OCI-LY1 (cell line): ENCODE measurements around the gene UROD.

Source experiments
- CTCF ChIP-seq: fragments of 200-600 bp; sonication (generic), shearing (Covaris generic); IDR thresholded peaks from 2 replicates; pipeline ENCODE4 v1.5.1; 2017; ENCODE audit warnings: mild to moderate bottlenecking, antibody characterized with exemption, low read length, moderate library complexity, mixed read lengths
- EZH2 ChIP-seq: fragments of 200-600 bp; sonication (generic), shearing (Covaris generic); IDR thresholded peaks from 2 replicates; pipeline ENCODE4 v1.8.0; 2017; ENCODE audit warnings: borderline replicate concordance, mixed run types, mild to moderate bottlenecking, antibody characterized with exemption, low read length, moderate library complexity, mixed read lengths

DNA sequence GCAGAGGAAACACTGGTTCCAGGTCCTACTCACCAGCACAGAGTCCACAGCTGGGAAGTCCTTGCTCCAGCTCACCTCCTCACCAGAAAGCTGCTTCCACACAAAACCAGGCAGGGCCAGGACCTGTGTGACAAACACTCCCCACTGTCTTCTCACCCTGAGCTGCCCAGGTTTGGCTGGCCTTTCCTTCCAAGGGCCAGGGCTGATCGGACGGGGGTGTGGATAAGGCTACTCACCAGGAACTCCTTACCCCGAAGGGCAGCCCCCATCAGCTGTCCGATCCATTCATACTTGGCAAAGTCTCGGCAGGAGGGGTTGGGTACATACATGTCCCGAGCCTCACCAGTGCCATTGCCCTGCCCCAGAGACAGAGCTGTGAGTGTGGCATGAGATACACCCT, 6.3 kb upstream of the UROD start:
- TF ChIP-seq EZH2: no peak
- no peak for TF ChIP-seq CTCF
